H9 (cell line): ENCODE data around the gene UBAC2. TPM values are rescaled to one million over a fixed set of nuclear protein-coding genes. Genes with fewer than 3 reads are reported as not detected.
A peak's percentile ranks its signal among the peaks of the same experiment; 100 is the strongest.

ENCODE experiments used
- DNase-seq: peaks from one replicate; pipeline ENCODE4 v3.0.0-alpha.2; 2017
- H2AFZ ChIP-seq: one replicate; pipeline ENCODE4 v1.6.1; 2013; ENCODE audit warnings: mild to moderate bottlenecking, low read length, control low read depth, moderate library complexity
- H2AK5ac ChIP-seq: 2 replicates; pipeline ENCODE4 v1.6.1; 2013; ENCODE audit warnings: low read length, control low read depth, mixed read lengths; ENCODE audit not compliant: insufficient read length
- H2BK120ac ChIP-seq: one replicate; pipeline ENCODE4 v1.6.1; 2013; ENCODE audit warnings: low read depth, mild to moderate bottlenecking, low read length, control low read depth, inconsistent platforms; ENCODE audit not compliant: poor library complexity, severe bottlenecking
- H2BK12ac ChIP-seq: 2 replicates; pipeline ENCODE4 v1.6.1; 2013; ENCODE audit warnings: low read length, control low read depth, mixed read lengths, low read depth; ENCODE audit not compliant: insufficient read length
- H2BK15ac ChIP-seq: 2 replicates; pipeline ENCODE4 v1.6.1; 2013; ENCODE audit warnings: low read depth, low read length, control low read depth
- H2BK20ac ChIP-seq: one replicate; pipeline ENCODE4 v1.6.1; 2013; ENCODE audit warnings: low read depth, mild to moderate bottlenecking, low read length, control low read depth, inconsistent platforms; ENCODE audit not compliant: poor library complexity, severe bottlenecking
- H2BK5ac ChIP-seq: 2 replicates; pipeline ENCODE4 v1.6.1; 2013; ENCODE audit warnings: low read length, control low read depth, mixed read lengths; ENCODE audit not compliant: insufficient read length
- H3K14ac ChIP-seq: 2 replicates; pipeline ENCODE4 v1.6.1; 2013; ENCODE audit warnings: low read length, control low read depth; ENCODE audit not compliant: insufficient read depth
- H3K18ac ChIP-seq: 2 replicates; pipeline ENCODE4 v1.6.1; 2013; ENCODE audit warnings: low read depth, mild to moderate bottlenecking, mixed read lengths, low read length, control low read depth; ENCODE audit not compliant: insufficient read length
- H3K23ac ChIP-seq: 2 replicates; pipeline ENCODE4 v1.6.1; 2013; ENCODE audit warnings: low read length, control low read depth, mixed read lengths, low read depth; ENCODE audit not compliant: insufficient read length
- H3K23me2 ChIP-seq: 2 replicates; pipeline ENCODE4 v1.6.1; 2013; ENCODE audit warnings: low read depth, mild to moderate bottlenecking, mixed read lengths, low read length, control low read depth; ENCODE audit not compliant: insufficient read length, poor library complexity, severe bottlenecking
- H3K27ac ChIP-seq: 2 replicates; pipeline ENCODE4 v1.5.1; 2013; ENCODE audit warnings: low read length, control low read depth, mixed read lengths, low read depth; ENCODE audit not compliant: insufficient read length
- H3K27me3 ChIP-seq: 2 replicates; pipeline ENCODE4 v1.6.1; 2013; ENCODE audit warnings: low read length, control low read depth, inconsistent platforms; ENCODE audit not compliant: insufficient read depth
- H3K4ac ChIP-seq: 2 replicates; pipeline ENCODE4 v1.6.1; 2013; ENCODE audit warnings: low read depth, mild to moderate bottlenecking, control low read depth, inconsistent platforms, low read length, moderate library complexity
- H3K4me1 ChIP-seq: 2 replicates; pipeline ENCODE4 v1.6.1; 2013; ENCODE audit warnings: low read length, control low read depth, inconsistent platforms; ENCODE audit not compliant: insufficient read depth
- H3K4me2 ChIP-seq: 2 replicates; pipeline ENCODE4 v1.6.1; 2013; ENCODE audit warnings: low read length, control low read depth, mixed read lengths; ENCODE audit not compliant: insufficient read length, insufficient read depth
- H3K56ac ChIP-seq: 2 replicates; pipeline ENCODE4 v1.6.1; 2013; ENCODE audit warnings: low read depth, mild to moderate bottlenecking, mixed read lengths, low read length, control low read depth; ENCODE audit not compliant: insufficient read length
- H3K79me1 ChIP-seq: 2 replicates; pipeline ENCODE4 v1.6.1; 2013; ENCODE audit warnings: low read depth, mild to moderate bottlenecking, moderate library complexity, low read length, control low read depth, inconsistent platforms; ENCODE audit not compliant: insufficient read depth, poor library complexity, severe bottlenecking
- H3K79me2 ChIP-seq: 2 replicates; pipeline ENCODE4 v1.6.1; 2013; ENCODE audit warnings: low read length, control low read depth, inconsistent platforms; ENCODE audit not compliant: insufficient read depth
- H3K9ac ChIP-seq: 2 replicates; pipeline ENCODE4 v1.6.1; 2013; ENCODE audit warnings: low read length, control low read depth, mixed read lengths; ENCODE audit not compliant: insufficient read length; ENCODE audit errors: extremely low read depth
- H3K9me3 ChIP-seq: one replicate; pipeline ENCODE4 v1.6.1; 2013; ENCODE audit warnings: low read depth, low read length, inconsistent platforms; ENCODE audit not compliant: control insufficient read depth
- H3T11ph ChIP-seq: one replicate; pipeline ENCODE4 v1.6.1; 2013; ENCODE audit warnings: mild to moderate bottlenecking, low read length, control low read depth, inconsistent platforms
- H4K20me1 ChIP-seq: one replicate; pipeline ENCODE4 v1.6.1; 2013; ENCODE audit not compliant: control insufficient read depth, insufficient read length, insufficient read depth
- H4K5ac ChIP-seq: 2 replicates; pipeline ENCODE4 v1.6.1; 2013; ENCODE audit warnings: low read depth, mild to moderate bottlenecking, mixed read lengths, low read length, control low read depth; ENCODE audit not compliant: insufficient read length
- H4K8ac ChIP-seq: replicated peaks from 2 replicates; pipeline ENCODE4 v1.6.1; 2013; ENCODE audit warnings: low read length, control low read depth, mixed read lengths, low read depth; ENCODE audit not compliant: insufficient read length
- H4K91ac ChIP-seq: 2 replicates; pipeline ENCODE4 v1.6.1; 2013; ENCODE audit warnings: low read depth, mild to moderate bottlenecking, moderate library complexity, mixed read lengths, low read length, control low read depth; ENCODE audit not compliant: insufficient read length
- H3K27ac Mint-ChIP-seq, 3 experiments: 2 replicates in 2 of 3; 3 replicates in 1 of 3; pipeline ENCODE4 v1.8.0; 2020 to 2021; ENCODE audit warnings: mixed read lengths in 3 of 3, mild to moderate bottlenecking in 1 of 3, moderate library complexity in 1 of 3
- H3K27me3 Mint-ChIP-seq: 2 replicates; pipeline ENCODE4 v1.8.0; 2021; ENCODE audit warnings: low read depth, mild to moderate bottlenecking, moderate library complexity, mixed read lengths
- H3K36me3 Mint-ChIP-seq, 3 experiments: 2 replicates in 2 of 3; 3 replicates in 1 of 3; pipeline ENCODE4 v1.8.0; 2020 to 2021; ENCODE audit warnings: low read depth in 3 of 3, mixed read lengths in 3 of 3; ENCODE audit not compliant: insufficient read depth in 1 of 3
- H3K4me1 Mint-ChIP-seq, 2 experiments: 2 replicates each; pipeline ENCODE4 v1.8.0; 2020; ENCODE audit warnings: mixed read lengths in 2 of 2
- H3K4me3 Mint-ChIP-seq, 2 experiments: 2 replicates in 1 of 2; 3 replicates in 1 of 2; pipeline ENCODE4 v1.8.0; 2020 to 2021; ENCODE audit warnings: mild to moderate bottlenecking in 2 of 2, mixed read lengths in 2 of 2, moderate library complexity in 1 of 2
- H3K9me3 Mint-ChIP-seq, 2 experiments: 2 replicates in 1 of 2; 3 replicates in 1 of 2; pipeline ENCODE4 v1.8.0; 2020; ENCODE audit warnings: mild to moderate bottlenecking in 2 of 2, mixed read lengths in 2 of 2, moderate library complexity in 1 of 2
- CTCF ChIP-seq: fragments of 200-600 bp; sonication (generic); conservative IDR thresholded peaks from 3 replicates; pipeline ENCODE4 v1.8.0; 2021; ENCODE audit warnings: antibody characterized with exemption, mild to moderate bottlenecking
- WGBS: extraction: QIAGEN DNeasy Blood & Tissue Kit; methylation state at CpG from one replicate; pipeline ENCODE4 v1.1.7; 2013; ENCODE audit warnings: missing lambda C conversion rate, low lambda C conversion rate, mixed read lengths; ENCODE audit not compliant: insufficient read length; ENCODE audit errors: extremely low coverage; 5-methylcytosine and 5-hydroxymethylcytosine counted together
- total RNA-seq: library from RNA; stranded (reverse); gene quantifications from 2 replicates; pipeline ENCODE4 v1.2.1, GENCODE V29; 2021

The UBAC2 gene
- total RNA-seq, 1 experiment from 2014 or later, result 52.3 TPM

GRCh38 chr13:99260216-99260615 lies 59.6 kb downstream of the UBAC2 start:
- Histone ChIP-seq H2AK5ac (no peak overlapping the region), H3K27ac (no peak overlapping the region), H3K23ac (no peak overlapping the region), H3K23me2 (no peaks in the 10 kb centered on the region), H2BK15ac (no peak overlapping the region), H4K91ac (no peak overlapping the region), H3K14ac (no peak overlapping the region), H3K9ac (no peak overlapping the region), H2BK20ac (no peak overlapping the region), H3K4me2 (no peak overlapping the region), H2BK12ac (no peak overlapping the region), H3K9me3 (no peaks in the 10 kb centered on the region), H4K20me1 (no peaks in the 10 kb centered on the region), H2AFZ (no peak overlapping the region), H3K79me1 (no peaks in the 10 kb centered on the region), H3K18ac (no peak overlapping the region), H4K5ac (no peak overlapping the region), H3K79me2 (no peaks in the 10 kb centered on the region), H3K56ac (no peak overlapping the region), H4K8ac (no peak overlapping the region), H3K4ac (no peak overlapping the region), H3K4me1 (no peaks in the 10 kb centered on the region), H2BK5ac (no peak overlapping the region), H3T11ph (no peak overlapping the region), H3K27me3 (no peaks in the 10 kb centered on the region), H2BK120ac (no peak overlapping the region)
- H3K4me1 Mint-ChIP-seq, result peaks cover 3 to 4% of the 10 kb centered on the region in 2 experiments; a peak in 1 of 4 replicates
- peaks cover 1 to 7% (median 2%) of the 10 kb centered on the region in 3 experiments; a peak in 5 of 7 replicates for H3K36me3 Mint-ChIP-seq
- H3K27ac Mint-ChIP-seq, result peak overlapping the region; percentile 14 to 50 (median 22); a peak in 4 of 7 replicates
- H3K4me3 Mint-ChIP-seq, result no peak overlapping the region
- no peaks in the 10 kb centered on the region for H3K9me3 Mint-ChIP-seq
- TF ChIP-seq CTCF, result no peak
- DNase-seq, result no peak
- no CpG with 5 or more reads among the region's 5 CpGs for WGBS
- H3K27me3 Mint-ChIP-seq, result no peaks in the 10 kb centered on the region; the same call in 1 of the 2 replicates
